HG02943 (cell line): Measurements from ENCODE around the gene HOXB3.

Source experiments
- ATAC-seq: cut with Tn5 transposase; IDR thresholded peaks from one replicate; pipeline ENCODE4 v1.9.1; 2021; ENCODE audit warnings: mild to moderate bottlenecking, low read depth, moderate library complexity; ENCODE audit not compliant: unreplicated experiment

The HOXB3 gene

GRCh38 chr17:48571826-48572417, 18.1 kb downstream of the HOXB3 start:
- ATAC-seq: no peak

GRCh38 chr17:48571024-48571818, 18.8 kb downstream of the HOXB3 start:
- ATAC-seq: no peak

GRCh38 chr17:48570325-48571023, 19.6 kb downstream of the HOXB3 start:
- ATAC-seq: no peak

- ATAC-seq: no peak
Measured at GRCh38 chr17:48569674-48570324, 20.2 kb downstream of the HOXB3 start.

- no peak for ATAC-seq
Measured at GRCh38 chr17:48569240-48569582, 20.8 kb downstream of the HOXB3 start.

GRCh38 chr17:48568499-48569239, 21.4 kb downstream of the HOXB3 start:
- no peak for ATAC-seq

GRCh38 chr17:48567646-48568354, 22.2 kb downstream of the HOXB3 start:
- no peak for ATAC-seq

- ATAC-seq: no peak
Measured at GRCh38 chr17:48567209-48567608, 22.8 kb downstream of the HOXB3 start.

- ATAC-seq: no peak
Measured at GRCh38 chr17:48566717-48567116, 23.3 kb downstream of the HOXB3 start.

- ATAC-seq: no peak
Measured at GRCh38 chr17:48565925-48566710, 23.9 kb downstream of the HOXB3 start.

- ATAC-seq: no peak
Measured at GRCh38 chr17:48565022-48565554, 25.0 kb downstream of the HOXB3 start.

- ATAC-seq: no peak
Measured at GRCh38 chr17:48564188-48565021, 25.6 kb downstream of the HOXB3 start.

- ATAC-seq: no peak
Measured at GRCh38 chr17:48563867-48564187, 26.2 kb downstream of the HOXB3 start.

GRCh38 chr17:48563385-48563838, 26.6 kb downstream of the HOXB3 start:
- no peak for ATAC-seq

- no peak for ATAC-seq
Measured at GRCh38 chr17:48562934-48563333, 27.1 kb downstream of the HOXB3 start.

- peak; percentile 77 for ATAC-seq
Measured at GRCh38 chr17:48561884-48562810, 27.9 kb downstream of the HOXB3 start.
